ENCODE results near the gene NR2F1-AS1.

GRCh38 chr5:93626801-93627200 is 45.8 kb upstream of the NR2F1-AS1 start:
- TF ChIP-seq CTCF (conservative IDR thresholded peaks at IDR 0.05; ENCODE audit: low read depth in 2 of 2) (no peak), REST (IDR thresholded peaks at IDR 0.05; ENCODE audit: unreplicated experiment) (no peak), EZH2 (IDR thresholded peaks at IDR 0.05; ENCODE audit: low read depth, unreplicated experiment) (no peak), EZH2phosphoT487 (IDR thresholded peaks at IDR 0.05; ENCODE audit: unreplicated experiment) (no peak), ZNF114 (CRISPR knock-in tag; IDR thresholded peaks at IDR 0.05) (no peak), STAT1 (IDR thresholded peaks at IDR 0.05; ENCODE audit: unreplicated experiment) (no peak)
